ENCODE results near the gene ZNF500.

Gene ZNF500

GRCh38 chr16:4700997-4701743, 65.8 kb downstream of the ZNF500 start:
- H3K79me2 ChIP-seq (ENCODE audit: control insufficient read depth, low read length): no peaks in the 10 kb centered on the region
- H3K27me3 ChIP-seq (ENCODE audit: control insufficient read depth, low read length): no peaks in the 10 kb centered on the region
- H3F3A ChIP-seq (ENCODE audit: control insufficient read depth, insufficient read depth): no peaks in the 10 kb centered on the region
- H3K4me2 ChIP-seq (ENCODE audit: low read length): no peak overlapping the region
- no peaks in the 10 kb centered on the region for H3K9me3 ChIP-seq (ENCODE audit: control insufficient read depth, insufficient read depth, low read length)
- no peaks in the 10 kb centered on the region for H3K4me1 ChIP-seq (ENCODE audit: control insufficient read depth, low read length)
- H3K27ac ChIP-seq (ENCODE audit: low read depth, low read length): no peak overlapping the region
- no peak overlapping the region for H3K4me3 ChIP-seq (ENCODE audit: low read length)
- H3K9me2 ChIP-seq (replicated peaks; ENCODE audit: control insufficient read depth, low read length): no peaks in the 10 kb centered on the region
- no peaks in the 10 kb centered on the region; the same call in 1 of the 2 replicates for H4K20me1 ChIP-seq (ENCODE audit: control insufficient read depth, insufficient read depth, low read depth, low read length)
- TF ChIP-seq EZH2phosphoT487 (IDR thresholded peaks at IDR 0.05; ENCODE audit: borderline replicate concordance, low read length): no peak
- TF ChIP-seq CTCF (IDR thresholded peaks at IDR 0.05; ENCODE audit: low read depth, low read length, poor library complexity, severe bottlenecking): no peak
- peaks cover 27% of the 10 kb centered on the region for H3K36me3 ChIP-seq (ENCODE audit: control insufficient read depth, low read length)

- no peak overlapping the region for H3K27ac ChIP-seq (ENCODE audit: low read depth, low read length)
- no peaks in the 10 kb centered on the region for H3K79me2 ChIP-seq (ENCODE audit: control insufficient read depth, low read length)
- no peaks in the 10 kb centered on the region for H3F3A ChIP-seq (ENCODE audit: control insufficient read depth, insufficient read depth)
- H3K9me2 ChIP-seq (replicated peaks; ENCODE audit: control insufficient read depth, low read length): no peaks in the 10 kb centered on the region
- H4K20me1 ChIP-seq (ENCODE audit: control insufficient read depth, insufficient read depth, low read depth, low read length): peaks cover under 1% of the 10 kb centered on the region; the same call in 1 of the 2 replicates
- H3K4me3 ChIP-seq (ENCODE audit: low read length): no peak overlapping the region
- H3K36me3 ChIP-seq (ENCODE audit: control insufficient read depth, low read length): peaks cover 33% of the 10 kb centered on the region
- TF ChIP-seq CTCF (IDR thresholded peaks at IDR 0.05; ENCODE audit: low read depth, low read length, poor library complexity, severe bottlenecking): no peak
- no peak for TF ChIP-seq EZH2phosphoT487 (IDR thresholded peaks at IDR 0.05; ENCODE audit: borderline replicate concordance, low read length)
- no peak overlapping the region for H3K4me2 ChIP-seq (ENCODE audit: low read length)
- no peaks in the 10 kb centered on the region for H3K9me3 ChIP-seq (ENCODE audit: control insufficient read depth, insufficient read depth, low read length)
- H3K27me3 ChIP-seq (ENCODE audit: control insufficient read depth, low read length): no peaks in the 10 kb centered on the region
- H3K4me1 ChIP-seq (ENCODE audit: control insufficient read depth, low read length): no peaks in the 10 kb centered on the region
These were observed 66.5 kb downstream of the ZNF500 start for GRCh38 chr16:4700380-4700996.

- Histone ChIP-seq H3K4me1 (ENCODE audit: control insufficient read depth, low read length) (peaks cover 6% of the 10 kb centered on the region; the same call in 1 of the 2 replicates), H3K4me2 (ENCODE audit: low read length) (no peak overlapping the region), H3K9me2 (replicated peaks; ENCODE audit: control insufficient read depth, low read length) (no peaks in the 10 kb centered on the region), H3K9me3 (ENCODE audit: control insufficient read depth, insufficient read depth, low read length) (no peaks in the 10 kb centered on the region), H3K27me3 (ENCODE audit: control insufficient read depth, low read length) (no peaks in the 10 kb centered on the region), H3K36me3 (ENCODE audit: control insufficient read depth, low read length) (peaks cover 38% of the 10 kb centered on the region), H4K20me1 (ENCODE audit: control insufficient read depth, insufficient read depth, low read depth, low read length) (peaks cover 4% of the 10 kb centered on the region; the same call in 1 of the 2 replicates), H3F3A (ENCODE audit: control insufficient read depth, insufficient read depth) (no peaks in the 10 kb centered on the region), H3K27ac (ENCODE audit: low read depth, low read length) (no peak overlapping the region), H3K79me2 (ENCODE audit: control insufficient read depth, low read length) (peaks cover 11% of the 10 kb centered on the region), H3K4me3 (ENCODE audit: low read length) (no peak overlapping the region)
- TF ChIP-seq CTCF (IDR thresholded peaks at IDR 0.05; ENCODE audit: low read depth, low read length, poor library complexity, severe bottlenecking) (no peak), EZH2phosphoT487 (IDR thresholded peaks at IDR 0.05; ENCODE audit: borderline replicate concordance, low read length) (no peak)
These were observed 67.9 kb downstream of the ZNF500 start for GRCh38 chr16:4699046-4699556.

Measured in DOHH2 (cell line).